MM.1S (cell line): ENCODE measurements around the gene TBX4.

Experiments used
- DNase-seq: peaks from one replicate; pipeline ENCODE4 v3.0.0-alpha.2; 2015
- H2AFZ ChIP-seq: fragments of 300-600 bp; sonication (generic); 2 replicates; pipeline ENCODE4 v1.6.0; 2016; ENCODE audit warnings: antibody characterized with exemption, low read length
- H3F3A ChIP-seq: fragments of 300-600 bp; sonication (generic); 2 replicates; pipeline ENCODE4 v1.6.1; 2016; ENCODE audit warnings: mild to moderate bottlenecking, antibody characterized with exemption, low read length, moderate library complexity, mixed read lengths; ENCODE audit not compliant: insufficient read depth
- H3K27ac ChIP-seq: fragments of 300-600 bp; sonication (generic); 2 replicates; pipeline ENCODE4 v1.5.1; 2016; ENCODE audit warnings: mild to moderate bottlenecking, low read length
- H3K27me3 ChIP-seq: fragments of 300-600 bp; sonication (generic); replicated peaks from 2 replicates; pipeline ENCODE4 v1.6.0; 2016; ENCODE audit warnings: low read length; ENCODE audit not compliant: insufficient read depth
- H3K36me3 ChIP-seq: fragments of 300-600 bp; sonication (generic); replicated peaks from 2 replicates; pipeline ENCODE4 v1.6.1; 2016; ENCODE audit warnings: mild to moderate bottlenecking, low read length, mixed read lengths; ENCODE audit not compliant: insufficient read depth
- H3K4me1 ChIP-seq: fragments of 300-600 bp; sonication (generic); 2 replicates; pipeline ENCODE4 v1.6.1; 2016; ENCODE audit warnings: low read length, mixed read lengths
- H3K4me2 ChIP-seq: fragments of 300-600 bp; sonication (generic); 2 replicates; pipeline ENCODE4 v1.6.0; 2016; ENCODE audit warnings: low read depth, low read length
- H3K4me3 ChIP-seq: fragments of 300-600 bp; sonication (generic); 2 replicates; pipeline ENCODE4 v1.5.1; 2016; ENCODE audit warnings: low read length, mixed read lengths
- H3K79me2 ChIP-seq: fragments of 300-600 bp; sonication (generic); 2 replicates; pipeline ENCODE4 v1.6.1; 2016; ENCODE audit warnings: mixed run types, low read length, mixed read lengths
- H3K9ac ChIP-seq: fragments of 300-600 bp; sonication (generic); 2 replicates; pipeline ENCODE4 v1.6.1; 2016; ENCODE audit warnings: low read length, mixed read lengths
- H3K9me2 ChIP-seq: fragments of 300-600 bp; sonication (generic); replicated peaks from 2 replicates; pipeline ENCODE4 v1.6.1; 2016; ENCODE audit warnings: mild to moderate bottlenecking, low read length, mixed read lengths; ENCODE audit not compliant: insufficient read depth
- H3K9me3 ChIP-seq: fragments of 300-600 bp; sonication (generic); replicated peaks from 2 replicates; pipeline ENCODE4 v1.6.1; 2016; ENCODE audit warnings: mild to moderate bottlenecking, low read length, mixed read lengths; ENCODE audit not compliant: insufficient read depth
- H4K20me1 ChIP-seq: fragments of 300-600 bp; sonication (generic); 2 replicates; pipeline ENCODE4 v1.6.1; 2016; ENCODE audit warnings: mild to moderate bottlenecking, low read length, moderate library complexity, mixed read lengths; ENCODE audit not compliant: insufficient read depth
- CTCF ChIP-seq: fragments of 300-600 bp; sonication (generic); IDR thresholded peaks from 2 replicates; pipeline ENCODE4 v1.5.1; 2016; ENCODE audit warnings: antibody characterized with exemption, low read length, mixed read lengths
- EZH2 ChIP-seq: fragments of 300-600 bp; sonication (generic); optimal IDR thresholded peaks from 2 replicates; pipeline ENCODE3; 2017; ENCODE audit warnings: low read depth, mild to moderate bottlenecking, antibody characterized with exemption, low read length, mixed read lengths
- EZH2phosphoT487 ChIP-seq: fragments of 300-600 bp; sonication (generic); IDR thresholded peaks from 2 replicates; pipeline ENCODE4 v1.6.1; 2018; ENCODE audit warnings: antibody characterized with exemption, low read length

Gene TBX4

GRCh38 chr17:61510237-61510636, 58.0 kb downstream of the TBX4 start:
- DNase-seq, result no peak
- H3K27me3 ChIP-seq, result no peaks in the 10 kb centered on the region
- no peaks in the 10 kb centered on the region for H3K9me2 ChIP-seq
- H2AFZ ChIP-seq, result no peak overlapping the region
- TF ChIP-seq EZH2phosphoT487 (no peak), EZH2 (no peak), CTCF (no peak)
- H3K4me2 ChIP-seq, result no peak overlapping the region
- no peak overlapping the region for H3K9ac ChIP-seq
- no peaks in the 10 kb centered on the region for H3K36me3 ChIP-seq
- H3K27ac ChIP-seq, result no peak overlapping the region
- no peak overlapping the region for H3K4me3 ChIP-seq
- no peaks in the 10 kb centered on the region for H3K9me3 ChIP-seq
- no peaks in the 10 kb centered on the region for H3K4me1 ChIP-seq
- no peaks in the 10 kb centered on the region for H4K20me1 ChIP-seq
- no peaks in the 10 kb centered on the region for H3F3A ChIP-seq
- no peaks in the 10 kb centered on the region for H3K79me2 ChIP-seq

GRCh38 chr17:61510991-61511390, 58.8 kb downstream of the TBX4 start:
- TF ChIP-seq EZH2phosphoT487, result no peak
- TF ChIP-seq EZH2, result no peak
- TF ChIP-seq CTCF, result no peak
- no peaks in the 10 kb centered on the region for H4K20me1 ChIP-seq
- H3F3A ChIP-seq, result no peaks in the 10 kb centered on the region
- no peaks in the 10 kb centered on the region for H3K9me2 ChIP-seq
- H3K27me3 ChIP-seq, result no peaks in the 10 kb centered on the region
- no peak overlapping the region for H2AFZ ChIP-seq
- no peaks in the 10 kb centered on the region for H3K79me2 ChIP-seq
- no peaks in the 10 kb centered on the region for H3K36me3 ChIP-seq
- H3K4me1 ChIP-seq, result no peaks in the 10 kb centered on the region
- no peak for DNase-seq
- H3K4me2 ChIP-seq, result no peak overlapping the region
- no peak overlapping the region for H3K9ac ChIP-seq
- no peak overlapping the region for H3K4me3 ChIP-seq
- no peak overlapping the region for H3K27ac ChIP-seq
- no peaks in the 10 kb centered on the region for H3K9me3 ChIP-seq

GRCh38 chr17:61511480-61512182, 59.4 kb downstream of the TBX4 start:
- TF ChIP-seq EZH2 (no peak), EZH2phosphoT487 (no peak), CTCF (no peak)

More at GRCh38 chr17:61511480-61512182, 59.4 kb downstream of the TBX4 start:
- Histone ChIP-seq H3K9me3 (no peaks in the 10 kb centered on the region), H4K20me1 (no peaks in the 10 kb centered on the region), H3F3A (no peaks in the 10 kb centered on the region), H3K4me1 (no peaks in the 10 kb centered on the region), H3K9me2 (no peaks in the 10 kb centered on the region), H3K9ac (no peak overlapping the region), H3K36me3 (no peaks in the 10 kb centered on the region), H2AFZ (no peak overlapping the region), H3K4me2 (no peak overlapping the region), H3K27ac (no peak overlapping the region), H3K79me2 (no peaks in the 10 kb centered on the region), H3K4me3 (no peak overlapping the region), H3K27me3 (no peaks in the 10 kb centered on the region)
- DNase-seq, result no peak
